Measurements from ENCODE around the gene CD38. TPM values are rescaled to one million over a fixed set of nuclear protein-coding genes. Genes with fewer than 3 reads are reported as not detected.

Gene CD38
- total and polyA plus RNA-seq, 2 of the 13 experiments (the other 11 are each of a cell fraction or from before 2014, with no cell fraction given), result not detected

GRCh38 chr4:15740764-15741404 is 37.2 kb upstream of the CD38 start (continued):
- no peak for TF ChIP-seq SNAPC4 (CRISPR knock-in tag; IDR thresholded peaks at IDR 0.05)
- TF ChIP-seq ZNF564 (CRISPR knock-in tag; IDR thresholded peaks at IDR 0.05), result no peak
- peak; percentile 2; the same call in 1 of the 2 replicates for TF ChIP-seq SMC3 (IDR thresholded peaks at IDR 0.05; ENCODE audit: low read length)
- TF ChIP-seq MTA1 (CRISPR knock-in tag; IDR thresholded peaks at IDR 0.05; ENCODE audit: borderline replicate concordance), result no peak
- TF ChIP-seq HBP1 (CRISPR knock-in tag; IDR thresholded peaks at IDR 0.05; ENCODE audit: low read depth), result 0 out of 2 replicates have a peak, but pooled peaks have one; percentile 33
- no peak for TF ChIP-seq ZNF530 (CRISPR knock-in tag; IDR thresholded peaks at IDR 0.05; ENCODE audit: low read depth)
- TF ChIP-seq KLF6 (CRISPR knock-in tag; IDR thresholded peaks at IDR 0.05), result no peak; the same call in 1 of the 2 replicates
- 0 out of 2 replicates have a peak, but pooled peaks have one; percentile 52 for TF ChIP-seq TEF (CRISPR knock-in tag; IDR thresholded peaks at IDR 0.05)
- TF ChIP-seq ZNF670 (CRISPR knock-in tag; IDR thresholded peaks at IDR 0.05; ENCODE audit: borderline replicate concordance), result 0 out of 2 replicates have a peak, but pooled peaks have one; percentile 49
- TF ChIP-seq HCFC1 (IDR thresholded peaks at IDR 0.05; ENCODE audit: low read depth, low read length), result no peak
- TF ChIP-seq ZC3H4 (CRISPR knock-in tag; IDR thresholded peaks at IDR 0.05; ENCODE audit: borderline replicate concordance), result no peak
- TF ChIP-seq SMAD1 (CRISPR knock-in tag; IDR thresholded peaks at IDR 0.05; ENCODE audit: borderline replicate concordance, low read depth), result no peak
- no peak for TF ChIP-seq ZNF30 (CRISPR knock-in tag; IDR thresholded peaks at IDR 0.05)
- no peak for TF ChIP-seq TOE1 (CRISPR knock-in tag; IDR thresholded peaks at IDR 0.05)
- TF ChIP-seq ZNF557 (CRISPR knock-in tag; IDR thresholded peaks at IDR 0.05), result no peak
- TF ChIP-seq ZNF251 (CRISPR knock-in tag; IDR thresholded peaks at IDR 0.05), result no peak
- no peak for TF ChIP-seq HMG20B (CRISPR knock-in tag; conservative IDR thresholded peaks at IDR 0.05)
- TF ChIP-seq AGO2 (optimal IDR thresholded peaks at IDR 0.05; ENCODE audit: low read depth, low read length), result no peak
- no peak for TF ChIP-seq MTF2 (CRISPR knock-in tag; IDR thresholded peaks at IDR 0.05; ENCODE audit: borderline replicate concordance)
- TF ChIP-seq TMF1 (CRISPR knock-in tag; IDR thresholded peaks at IDR 0.05; ENCODE audit: low read depth), result no peak
- TF ChIP-seq ZNF713 (CRISPR knock-in tag; IDR thresholded peaks at IDR 0.05), result no peak
